CD4-positive, alpha-beta T cell treated with Interleukin-17A for 4 hours (primary cell): ENCODE data around the gene ZNF467.

Source experiments
- DNase-seq: peaks from one replicate; pipeline ENCODE4 v3.0.0-alpha.2; 2020; ENCODE audit warnings: mixed read lengths

The ZNF467 gene

GRCh38 chr7:149785402-149785801, 12.0 kb upstream of the ZNF467 start:
- no peak for DNase-seq

- DNase-seq: no peak
Measured at GRCh38 chr7:149784251-149784608, 10.8 kb upstream of the ZNF467 start.

- no peak for DNase-seq
Measured at GRCh38 chr7:149783386-149784250, 10.2 kb upstream of the ZNF467 start.

- no peak for DNase-seq
Measured at GRCh38 chr7:149782682-149783345, 9.4 kb upstream of the ZNF467 start.

- no peak for DNase-seq
Measured at GRCh38 chr7:149781921-149782320, 8.5 kb upstream of the ZNF467 start.

- DNase-seq: no peak
Measured at GRCh38 chr7:149780636-149781419, 7.4 kb upstream of the ZNF467 start.

GRCh38 chr7:149780056-149780455, 6.7 kb upstream of the ZNF467 start:
- DNase-seq: no peak

- DNase-seq: no peak
Measured at GRCh38 chr7:149779502-149779805, 6.1 kb upstream of the ZNF467 start.

GRCh38 chr7:149778696-149779501, 5.5 kb upstream of the ZNF467 start:
- no peak for DNase-seq

GRCh38 chr7:149778327-149778637, 4.9 kb upstream of the ZNF467 start:
- no peak for DNase-seq

GRCh38 chr7:149777551-149778326, 4.4 kb upstream of the ZNF467 start:
- DNase-seq: no peak

GRCh38 chr7:149776848-149777407, 3.5 kb upstream of the ZNF467 start:
- no peak for DNase-seq

GRCh38 chr7:149776289-149776688, 2.9 kb upstream of the ZNF467 start:
- DNase-seq: no peak

GRCh38 chr7:149775176-149775556, 1.8 kb upstream of the ZNF467 start:
- no peak for DNase-seq

- peak; percentile 25 for DNase-seq
Measured at GRCh38 chr7:149774237-149775175, 1.1 kb upstream of the ZNF467 start.

- peak; percentile 50 for DNase-seq
Measured at GRCh38 chr7:149772956-149773434, 393 bp downstream of the ZNF467 start.

GRCh38 chr7:149772241-149772955, 990 bp downstream of the ZNF467 start:
- peak; percentile 31 for DNase-seq

- DNase-seq: peak; percentile 93
Measured at GRCh38 chr7:149771720-149772240, 1.6 kb downstream of the ZNF467 start.
